ENCODE measurements around the gene SET.

- no peak for TF ChIP-seq ELF4 (IDR thresholded peaks at IDR 0.05)
- no peak for TF ChIP-seq FOXM1 (IDR thresholded peaks at IDR 0.05; ENCODE audit: borderline replicate concordance)
- TF ChIP-seq ARNT (IDR thresholded peaks at IDR 0.05), result no peak
- no peak for TF ChIP-seq CTBP1 (IDR thresholded peaks at IDR 0.05; ENCODE audit: borderline replicate concordance)
- no peak for TF ChIP-seq BHLHE40 (IDR thresholded peaks at IDR 0.05; ENCODE audit: borderline replicate concordance)
- no peak for TF ChIP-seq HDGF (IDR thresholded peaks at IDR 0.05; ENCODE audit: borderline replicate concordance)
- no peak for TF ChIP-seq SUZ12 (IDR thresholded peaks at IDR 0.05)
- no peak for TF ChIP-seq FOXA1 (IDR thresholded peaks at IDR 0.05)
- TF ChIP-seq SP1 (IDR thresholded peaks at IDR 0.05), result no peak
Measured at GRCh38 chr9:128701227-128701854, 12.3 kb downstream of the SET start.

All from HEK293T (cell line).